ENCODE data around the gene SETD7.

GRCh38 chr4:139501527-139501926 is 54.5 kb downstream of the SETD7 start:
- no peak for TF ChIP-seq TAF1 (IDR thresholded peaks at IDR 0.05; ENCODE audit: borderline replicate concordance, low read depth, low read length)
- TF ChIP-seq POLR2A (IDR thresholded peaks at IDR 0.05; ENCODE audit: low read depth, low read length): no peak
